GM18861 (cell line): Measurements from ENCODE around the gene CXCR6.
"Not testable (repeated sequence)": the region's sequence is repeated elsewhere in the genome, so short reads cannot be mapped to it uniquely, and the experiment has no call there.

ENCODE experiments used
- ATAC-seq: cut with Tn5 transposase; IDR thresholded peaks from one replicate; pipeline ENCODE4 v1.9.1; 2021; ENCODE audit not compliant: unreplicated experiment

The CXCR6 gene

GRCh38 chr3:45986303-45986982, 43.2 kb downstream of the CXCR6 start:
- no peak for ATAC-seq

DNA sequence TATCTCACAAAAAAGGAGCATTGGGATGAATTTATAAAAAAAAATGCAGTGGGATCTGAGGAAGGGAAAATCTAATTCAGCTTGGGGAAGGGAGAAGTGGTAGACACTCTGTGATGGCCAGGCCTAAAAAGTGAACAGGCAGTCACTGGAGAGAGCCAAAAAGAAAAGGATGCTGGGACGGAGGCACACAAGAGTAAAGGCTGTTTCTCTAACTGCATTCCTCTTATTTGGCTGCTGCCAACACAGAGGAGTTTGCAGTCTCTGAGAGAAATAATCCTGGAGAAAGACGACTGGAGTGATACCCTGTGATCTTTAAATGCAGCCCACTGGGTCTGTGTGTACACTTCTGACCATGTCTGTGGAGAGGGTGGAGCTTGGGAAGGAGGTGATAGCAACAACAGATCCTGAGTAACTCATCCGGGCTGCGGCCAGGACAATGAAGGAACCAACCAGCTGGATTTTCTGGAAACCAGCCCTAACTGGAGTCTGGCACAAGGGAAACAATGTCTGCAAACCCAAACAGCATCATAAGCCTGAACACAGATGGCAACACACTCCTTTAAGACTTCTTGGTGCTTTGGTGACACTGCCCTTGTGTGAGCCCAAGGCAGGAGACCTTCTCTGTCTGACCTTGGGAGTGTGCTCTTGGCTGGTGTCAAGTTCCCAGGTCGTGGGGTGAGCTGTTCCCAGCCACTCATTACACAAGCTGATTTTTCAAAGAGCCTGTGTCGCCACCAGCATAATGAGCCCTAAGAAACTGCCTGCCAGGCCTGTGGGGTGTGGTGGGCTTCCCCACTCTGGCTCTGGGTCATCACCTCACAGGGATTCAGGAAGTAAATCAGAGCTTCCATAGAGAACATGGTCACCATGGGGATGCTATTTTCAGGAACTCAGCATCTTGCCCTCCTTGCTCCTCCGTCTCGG, 44.4 kb downstream of the CXCR6 start:
- no peak for ATAC-seq

GRCh38 chr3:45988362-45988761, 45.1 kb downstream of the CXCR6 start:
- ATAC-seq, result no peak

DNA sequence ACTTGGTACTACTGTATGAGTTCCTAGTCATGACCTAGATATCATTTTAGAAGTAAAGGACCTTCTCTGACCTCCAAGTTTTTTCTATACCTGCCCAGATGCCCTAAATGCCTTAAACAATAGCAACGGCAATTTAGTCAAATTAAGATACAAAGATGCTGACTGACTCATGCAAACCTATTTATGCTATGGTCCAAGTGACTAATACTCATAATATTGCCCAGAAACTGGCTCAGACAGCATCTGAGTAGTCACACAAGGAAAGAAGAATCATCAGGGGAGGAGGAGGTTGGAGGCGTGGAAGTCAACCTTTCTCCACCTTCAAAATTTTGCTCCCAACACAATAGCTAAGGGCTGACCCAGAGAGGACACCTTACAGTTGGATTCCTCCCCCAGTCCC, 45.5 kb downstream of the CXCR6 start:
- no peak for ATAC-seq

GRCh38 chr3:45990181-45990580, 46.9 kb downstream of the CXCR6 start:
- no peak for ATAC-seq

- ATAC-seq, result no peak
Observed at GRCh38 chr3:45991341-45991740, 48.1 kb downstream of the CXCR6 start.

- ATAC-seq, result no peak
Observed at GRCh38 chr3:45992133-45992729, 49.0 kb downstream of the CXCR6 start.

DNA sequence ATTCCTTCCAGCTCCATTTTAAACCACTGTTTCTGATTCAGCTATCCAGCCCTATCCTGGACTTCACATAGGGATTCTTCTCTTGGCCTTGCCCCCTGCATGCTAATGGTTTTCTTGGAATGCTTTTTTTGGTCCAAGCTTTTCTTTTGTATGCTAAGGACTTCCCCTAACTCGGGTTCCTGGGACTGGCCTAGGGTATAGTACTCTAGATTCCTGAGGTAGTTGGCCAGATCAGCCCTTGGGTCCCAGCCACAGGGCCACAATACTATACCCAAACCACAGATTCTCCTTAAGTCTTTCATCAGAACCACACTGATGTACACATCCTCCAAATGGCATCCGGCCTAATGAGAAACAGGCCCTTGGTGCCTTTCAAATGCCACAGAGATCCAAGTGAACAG, 49.6 kb downstream of the CXCR6 start:
- no peak for ATAC-seq

GRCh38 chr3:45993421-45994027, 50.3 kb downstream of the CXCR6 start:
- ATAC-seq, result no peak

DNA sequence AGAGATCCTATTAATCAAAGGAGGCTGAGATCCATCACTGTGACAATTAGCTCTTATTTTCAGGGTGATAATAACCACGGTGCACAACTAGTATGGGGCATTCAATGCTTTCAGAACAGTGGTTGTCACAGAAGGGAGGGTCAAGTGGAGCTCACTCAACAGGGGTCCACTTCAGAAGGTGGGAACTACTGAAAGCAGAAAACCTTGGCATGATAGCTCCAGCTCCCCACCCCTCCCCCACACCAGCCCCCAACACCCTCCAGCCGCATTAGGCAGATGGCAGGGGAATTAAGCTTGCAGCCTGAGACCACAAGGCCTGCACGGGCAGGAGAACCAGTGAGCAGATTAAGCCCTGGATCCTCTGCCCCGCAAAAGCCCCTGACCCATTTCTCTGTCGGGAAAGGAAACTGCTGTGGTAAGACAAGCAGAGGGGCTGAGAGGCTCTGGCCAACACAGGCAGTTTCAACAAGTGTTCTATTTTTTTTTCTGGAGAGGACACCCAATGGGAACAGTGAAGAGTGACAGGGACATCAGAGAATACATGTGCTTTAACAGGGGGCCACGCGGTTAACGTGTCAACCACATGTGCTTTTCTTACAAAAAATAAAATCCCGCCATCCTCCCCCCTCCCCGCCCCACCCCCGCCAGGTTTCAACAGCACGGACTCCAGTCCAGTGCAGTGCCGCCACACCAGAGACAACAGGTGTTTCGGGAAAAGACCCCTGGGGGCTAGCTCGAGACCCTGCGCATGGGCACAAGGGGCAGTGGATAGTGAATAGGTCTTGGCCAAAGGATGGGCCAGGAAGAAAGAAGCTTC, 51.4 kb downstream of the CXCR6 start:
- ATAC-seq, result no peak

GRCh38 chr3:45995236-45996192, 52.2 kb downstream of the CXCR6 start, which contains the start of gene FYCO1:
FYCO1 (minus strand) TSS chr3:45995824; CDS start chr3:45984910, 10,914 bp downstream.
- peak; percentile 67 for ATAC-seq

- not testable (repeated sequence) for ATAC-seq
Observed at GRCh38 chr3:45997499-45997898, 54.2 kb downstream of the CXCR6 start.

DNA sequence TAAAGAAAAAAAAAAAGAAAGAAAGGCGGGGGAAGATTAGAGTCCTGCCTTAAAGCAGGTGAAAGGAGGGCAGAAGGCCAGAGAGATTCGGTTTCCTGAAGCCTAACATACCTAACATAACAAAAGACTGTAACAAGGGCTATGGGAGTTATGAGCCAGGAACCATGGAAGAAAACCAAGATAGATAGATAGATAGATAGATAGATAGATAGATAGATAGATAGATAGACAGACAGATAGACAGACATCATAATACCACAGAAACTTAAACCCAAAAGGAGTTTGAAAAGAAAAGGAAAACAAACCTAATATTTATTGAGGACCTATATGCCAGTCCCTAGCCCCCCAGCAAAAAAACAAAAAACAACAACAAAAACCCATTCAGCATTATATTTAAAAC, 54.7 kb downstream of the CXCR6 start:
- no peak for ATAC-seq
